ENCODE data around the gene CAPZA1. TPM values are rescaled to one million over a fixed set of nuclear protein-coding genes. Genes with fewer than 3 reads are reported as not detected.

CAPZA1 gene
- total RNA-seq, 1 donor = 159 TPM

GRCh38 chr1:112699425-112700144 is 80.0 kb downstream of the CAPZA1 start:
- peaks cover 40% of the 10 kb centered on the region for H4K20me1 ChIP-seq (ENCODE audit: insufficient read depth, low read length)
- no peak overlapping the region for H2AFZ ChIP-seq (ENCODE audit: low read length)
- no peak overlapping the region for H3K4me3 ChIP-seq (ENCODE audit: insufficient read depth, low read length)
- TF ChIP-seq CTCF (IDR thresholded peaks at IDR 0.05; ENCODE audit: extremely low read depth, low read depth, low read length) = no peak
- no peak overlapping the region for H3K4me2 ChIP-seq (ENCODE audit: insufficient read depth, low read length)
- peaks cover 80% of the 10 kb centered on the region for H3K36me3 ChIP-seq (ENCODE audit: insufficient read depth, low read length)
- H3K4me1 ChIP-seq (ENCODE audit: insufficient read depth, low read length) = peaks cover 48% of the 10 kb centered on the region
- H3K27ac ChIP-seq (ENCODE audit: low read depth, low read length) = peak overlapping the region; percentile 59
- peaks cover 30% of the 10 kb centered on the region for H3K79me2 ChIP-seq (ENCODE audit: insufficient read depth, low read length)
- H3K27me3 ChIP-seq (ENCODE audit: insufficient read depth, low read length) = no peaks in the 10 kb centered on the region
- H3K9me3 ChIP-seq (ENCODE audit: low read depth, low read length) = no peaks in the 10 kb centered on the region
- DNase-seq (ENCODE audit: insufficient read length, low spot score, missing footprints) = peak; percentile 68

GRCh38 chr1:112700290-112701226 is 80.9 kb downstream of the CAPZA1 start:
- Histone ChIP-seq H4K20me1 (ENCODE audit: insufficient read depth, low read length) (peaks cover 44% of the 10 kb centered on the region), H3K4me1 (ENCODE audit: insufficient read depth, low read length) (peaks cover 57% of the 10 kb centered on the region), H3K9me3 (ENCODE audit: low read depth, low read length) (no peaks in the 10 kb centered on the region), H3K27me3 (ENCODE audit: insufficient read depth, low read length) (no peaks in the 10 kb centered on the region), H3K79me2 (ENCODE audit: insufficient read depth, low read length) (peaks cover 39% of the 10 kb centered on the region), H3K4me2 (ENCODE audit: insufficient read depth, low read length) (peak overlapping the region; percentile 27), H3K4me3 (ENCODE audit: insufficient read depth, low read length) (no peak overlapping the region), H3K27ac (ENCODE audit: low read depth, low read length) (peak overlapping the region; percentile 59), H2AFZ (ENCODE audit: low read length) (no peak overlapping the region), H3K36me3 (ENCODE audit: insufficient read depth, low read length) (peaks cover 71% of the 10 kb centered on the region)
- peak; percentile 96 for DNase-seq (ENCODE audit: insufficient read length, low spot score, missing footprints)
- no peak for TF ChIP-seq CTCF (IDR thresholded peaks at IDR 0.05; ENCODE audit: extremely low read depth, low read depth, low read length)

DNA sequence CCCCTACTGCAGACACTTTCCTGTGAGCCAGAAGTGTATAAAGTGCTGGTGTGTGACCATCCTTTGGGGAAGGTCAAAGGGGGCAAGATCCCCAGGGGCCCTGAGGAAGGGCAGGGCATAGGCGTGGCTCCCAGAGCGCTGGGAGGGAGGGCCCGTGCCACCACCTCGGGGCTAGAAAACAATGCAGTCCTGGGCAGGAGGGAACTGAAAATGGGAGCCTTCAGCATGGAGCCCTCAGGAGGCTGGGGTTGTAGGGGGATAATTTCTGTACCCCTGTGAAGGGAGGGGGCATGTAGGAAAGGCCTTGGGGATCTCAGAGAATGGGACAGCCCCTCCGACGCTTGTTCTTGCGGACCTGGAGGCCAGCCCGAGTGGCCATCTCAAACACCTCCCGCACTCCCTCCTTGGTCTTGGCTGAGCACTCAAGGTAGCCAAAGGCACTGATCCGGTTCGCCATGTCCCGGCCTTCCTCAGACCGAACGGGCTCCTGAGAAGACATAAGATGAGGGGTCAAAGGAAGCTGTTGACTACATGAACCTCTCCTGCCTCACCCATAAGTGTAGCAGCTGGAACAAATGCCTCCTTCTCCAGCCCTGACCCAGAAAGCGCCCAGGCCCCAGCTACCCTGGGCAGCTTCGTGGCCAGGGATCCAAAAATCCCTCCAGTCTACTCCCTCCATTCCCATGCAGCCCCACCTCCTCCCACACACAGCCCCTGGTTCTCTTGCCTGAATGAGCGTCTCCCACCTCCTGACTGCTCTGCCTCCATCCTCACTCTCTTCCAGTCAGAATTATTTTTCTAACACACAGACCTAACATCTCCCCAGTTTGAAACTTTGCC is 81.8 kb downstream of the CAPZA1 start:
- H3K4me3 ChIP-seq (ENCODE audit: insufficient read depth, low read length) = no peak overlapping the region
- peak; percentile 68 for DNase-seq (ENCODE audit: insufficient read length, low spot score, missing footprints)
- peak overlapping the region; percentile 27 for H3K4me2 ChIP-seq (ENCODE audit: insufficient read depth, low read length)
- peaks cover 67% of the 10 kb centered on the region for H3K36me3 ChIP-seq (ENCODE audit: insufficient read depth, low read length)
- TF ChIP-seq CTCF (IDR thresholded peaks at IDR 0.05; ENCODE audit: extremely low read depth, low read depth, low read length) = no peak
- no peaks in the 10 kb centered on the region for H3K9me3 ChIP-seq (ENCODE audit: low read depth, low read length)
- H3K4me1 ChIP-seq (ENCODE audit: insufficient read depth, low read length) = peaks cover 62% of the 10 kb centered on the region
- no peak overlapping the region for H2AFZ ChIP-seq (ENCODE audit: low read length)
- H3K27me3 ChIP-seq (ENCODE audit: insufficient read depth, low read length) = no peaks in the 10 kb centered on the region
- peak overlapping the region; percentile 59 for H3K27ac ChIP-seq (ENCODE audit: low read depth, low read length)
- peaks cover 53% of the 10 kb centered on the region for H4K20me1 ChIP-seq (ENCODE audit: insufficient read depth, low read length)
- peaks cover 48% of the 10 kb centered on the region for H3K79me2 ChIP-seq (ENCODE audit: insufficient read depth, low read length)

Data from osteoblast (primary cell).